Breast epithelium (tissue), 3 donors: ENCODE data around the gene SPRED2.

ENCODE experiments used
- CTCF ChIP-seq, 3 donors: fragments of 450-650 bp; IDR thresholded peaks; one replicate each; pipeline ENCODE4 v1.5.1; 2016 to 2017; ENCODE audit warnings: antibody characterized with exemption in 3 of 3, mild to moderate bottlenecking in 3 of 3, moderate library complexity in 3 of 3
- POLR2A ChIP-seq: fragments of 450-650 bp; IDR thresholded peaks from one replicate; pipeline ENCODE4 v1.6.1; 2016; ENCODE audit warnings: antibody characterized with exemption, mild to moderate bottlenecking, moderate library complexity

- TF ChIP-seq CTCF (IDR thresholded peaks at IDR 0.05), result no peak
- no peak for TF ChIP-seq POLR2A
These were observed 140.3 kb downstream of the SPRED2 start for GRCh38 chr2:65292106-65292400.
